Astrocyte (in vitro differentiated cells and primary cell): ENCODE measurements around the gene ADD1.

Experiments used
- CTCF ChIP-seq: IDR thresholded peaks from 2 replicates; pipeline ENCODE4 v1.5.1; 2011; ENCODE audit warnings: low read depth, mild to moderate bottlenecking, inconsistent platforms, low read length, moderate library complexity; ENCODE audit not compliant: insufficient read depth
- EZH2 ChIP-seq: IDR thresholded peaks from 2 replicates; pipeline ENCODE4 v1.6.1; 2012; ENCODE audit warnings: mild to moderate bottlenecking, low read length, inconsistent platforms; ENCODE audit not compliant: insufficient read depth

- TF ChIP-seq CTCF (no peak), EZH2 (no peak)
Measured at GRCh38 chr4:2915789-2916188, 72.1 kb downstream of the ADD1 start.
